22Rv1 (cell line): ENCODE results near the gene NEDD4.

Source experiments
- H3K27ac ChIP-seq: fragments of 450-650 bp; 2 replicates; pipeline ENCODE4 v1.5.1; 2017
- ZFX ChIP-seq: fragments of 450-650 bp; IDR thresholded peaks from 2 replicates; pipeline ENCODE4 v1.6.1; 2017; ENCODE audit warnings: antibody characterized with exemption, borderline replicate concordance
- TF ChIP-seq, protein P1 (sequence below): fragments of 450-650 bp; IDR thresholded peaks from 2 replicates; pipeline ENCODE4 v1.5.1; 2017; ENCODE audit warnings: mild to moderate bottlenecking

The NEDD4 gene

DNA sequence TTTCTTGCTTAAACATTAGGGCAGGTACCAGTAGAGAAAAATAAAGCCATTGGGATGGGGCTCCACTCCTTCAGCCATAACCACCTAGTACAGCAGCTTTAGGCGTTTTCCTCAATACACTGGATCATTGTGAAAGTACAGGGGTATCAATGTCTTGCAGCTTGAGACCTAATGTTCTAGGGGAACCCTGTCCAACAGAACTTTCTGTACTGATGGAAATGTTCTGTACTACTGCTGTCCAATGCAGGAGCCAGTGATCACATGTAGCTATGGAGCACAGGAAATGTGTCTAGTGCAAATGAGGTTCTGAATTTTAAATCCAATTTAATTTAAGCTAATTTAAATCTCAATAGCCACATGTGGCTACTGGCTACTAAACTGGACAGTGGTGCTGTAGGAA lies 93.9 kb downstream of the NEDD4 start:
- H3K27ac ChIP-seq, result no peak overlapping the region
- TF ChIP-seq, protein P1, sequence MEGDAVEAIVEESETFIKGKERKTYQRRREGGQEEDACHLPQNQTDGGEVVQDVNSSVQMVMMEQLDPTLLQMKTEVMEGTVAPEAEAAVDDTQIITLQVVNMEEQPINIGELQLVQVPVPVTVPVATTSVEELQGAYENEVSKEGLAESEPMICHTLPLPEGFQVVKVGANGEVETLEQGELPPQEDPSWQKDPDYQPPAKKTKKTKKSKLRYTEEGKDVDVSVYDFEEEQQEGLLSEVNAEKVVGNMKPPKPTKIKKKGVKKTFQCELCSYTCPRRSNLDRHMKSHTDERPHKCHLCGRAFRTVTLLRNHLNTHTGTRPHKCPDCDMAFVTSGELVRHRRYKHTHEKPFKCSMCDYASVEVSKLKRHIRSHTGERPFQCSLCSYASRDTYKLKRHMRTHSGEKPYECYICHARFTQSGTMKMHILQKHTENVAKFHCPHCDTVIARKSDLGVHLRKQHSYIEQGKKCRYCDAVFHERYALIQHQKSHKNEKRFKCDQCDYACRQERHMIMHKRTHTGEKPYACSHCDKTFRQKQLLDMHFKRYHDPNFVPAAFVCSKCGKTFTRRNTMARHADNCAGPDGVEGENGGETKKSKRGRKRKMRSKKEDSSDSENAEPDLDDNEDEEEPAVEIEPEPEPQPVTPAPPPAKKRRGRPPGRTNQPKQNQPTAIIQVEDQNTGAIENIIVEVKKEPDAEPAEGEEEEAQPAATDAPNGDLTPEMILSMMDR, result no peak
- TF ChIP-seq ZFX, result no peak

DNA sequence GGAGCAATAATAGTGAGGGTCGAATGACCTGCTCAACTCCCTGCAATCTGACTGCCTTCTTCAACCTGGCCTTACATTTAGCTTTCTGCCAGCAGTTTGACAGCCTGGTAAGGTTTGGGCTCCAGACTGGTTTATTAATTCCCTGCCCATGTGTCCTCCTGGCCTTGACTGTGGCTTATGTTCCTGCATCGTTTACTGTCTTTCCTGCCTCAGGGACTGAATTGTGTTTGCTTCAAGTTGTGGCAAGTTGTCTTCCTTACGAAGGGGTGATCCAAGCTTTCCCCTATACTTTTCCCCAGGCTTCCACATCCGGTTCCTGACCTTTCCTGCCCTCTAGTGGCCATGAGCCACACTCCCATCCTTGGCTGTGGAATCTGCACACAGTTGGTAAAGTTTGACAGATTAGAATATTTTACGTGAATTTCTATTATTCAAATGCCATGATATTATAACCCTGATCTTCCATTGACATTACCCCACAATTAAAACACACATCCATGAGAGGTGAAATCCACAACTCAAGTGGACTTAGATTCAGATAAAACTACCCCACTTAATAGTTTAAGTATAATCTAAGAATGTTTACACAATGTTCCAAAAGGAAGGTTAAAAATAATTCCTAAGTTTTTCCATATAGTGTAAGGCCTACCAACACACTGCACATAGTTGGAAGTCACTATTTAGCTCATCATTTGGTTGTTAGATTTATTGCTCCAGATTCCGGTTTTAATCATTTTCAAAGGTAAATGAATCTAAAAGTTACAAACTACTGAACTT lies 95.7 kb downstream of the NEDD4 start:
- H3K27ac ChIP-seq, result no peak overlapping the region
- TF ChIP-seq ZFX, result no peak
- TF ChIP-seq, protein P1, result peak; percentile 96

DNA sequence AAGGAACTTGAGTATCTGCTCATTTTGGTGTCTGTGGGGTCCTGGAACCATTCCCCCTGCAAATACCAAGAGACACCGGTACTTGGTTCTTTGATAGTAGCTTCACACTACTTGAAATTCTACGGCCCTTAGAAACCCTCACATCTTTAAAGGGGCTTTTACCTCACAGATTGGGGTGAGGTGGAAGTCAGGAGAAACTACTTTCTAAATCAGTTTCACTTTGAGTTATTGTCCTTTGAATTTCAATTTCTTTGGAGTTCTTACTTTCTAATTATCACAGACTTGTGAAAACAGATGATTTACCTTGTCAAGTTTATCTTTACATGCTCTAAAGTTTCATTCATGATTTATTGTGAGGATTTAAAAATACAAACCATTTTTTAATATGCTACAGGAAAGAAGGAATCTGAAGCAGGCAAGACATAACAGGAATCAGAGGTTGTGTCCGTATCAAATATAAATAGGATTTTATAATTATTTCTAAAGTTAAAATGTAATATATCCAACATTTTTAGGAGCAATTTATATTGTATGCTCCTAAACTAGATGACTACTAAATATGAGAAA lies 98.9 kb downstream of the NEDD4 start:
- no peak for TF ChIP-seq ZFX
- TF ChIP-seq, protein P1, result no peak
- no peak overlapping the region for H3K27ac ChIP-seq

DNA sequence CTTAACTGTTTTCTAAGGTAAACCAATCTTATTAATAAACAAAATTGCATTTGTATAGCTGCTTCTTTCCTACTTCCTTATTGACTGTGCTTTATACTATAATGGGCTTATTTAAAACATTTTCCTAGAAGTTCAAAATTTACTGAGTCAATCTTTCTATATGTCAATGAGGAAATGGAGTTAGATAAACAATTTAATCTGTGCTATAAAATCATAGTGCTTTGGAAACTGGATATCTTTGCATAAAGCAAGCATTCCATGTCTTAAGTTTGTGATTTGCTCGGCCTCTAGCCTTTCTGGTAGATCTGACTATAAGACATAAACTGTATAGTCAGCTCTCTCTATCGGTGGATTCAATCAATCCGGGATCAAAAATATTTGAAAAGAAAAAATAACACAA lies 99.6 kb downstream of the NEDD4 start:
- TF ChIP-seq, protein P1, result no peak
- TF ChIP-seq ZFX, result no peak
- H3K27ac ChIP-seq, result no peak overlapping the region

DNA sequence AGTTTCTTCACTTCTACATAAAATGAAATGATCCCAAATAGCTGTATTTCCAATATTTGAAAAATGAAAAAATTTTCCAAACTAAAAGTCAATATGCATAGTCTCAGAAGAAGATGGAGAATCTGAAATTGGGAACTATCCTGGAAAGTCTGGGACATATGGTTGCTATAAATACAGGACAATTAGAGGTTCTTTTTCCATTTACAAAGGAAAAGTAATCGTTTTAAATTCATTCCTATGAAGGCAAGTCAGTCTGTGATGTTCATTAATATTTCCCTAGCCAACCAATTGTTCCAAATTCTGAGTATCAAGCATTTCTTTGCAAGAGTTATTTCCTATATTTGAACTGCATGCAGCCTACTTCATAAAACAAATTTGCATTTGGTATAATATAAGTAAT lies 102.2 kb downstream of the NEDD4 start:
- TF ChIP-seq, protein P1, result no peak
- TF ChIP-seq ZFX, result no peak
- H3K27ac ChIP-seq, result no peak overlapping the region

DNA sequence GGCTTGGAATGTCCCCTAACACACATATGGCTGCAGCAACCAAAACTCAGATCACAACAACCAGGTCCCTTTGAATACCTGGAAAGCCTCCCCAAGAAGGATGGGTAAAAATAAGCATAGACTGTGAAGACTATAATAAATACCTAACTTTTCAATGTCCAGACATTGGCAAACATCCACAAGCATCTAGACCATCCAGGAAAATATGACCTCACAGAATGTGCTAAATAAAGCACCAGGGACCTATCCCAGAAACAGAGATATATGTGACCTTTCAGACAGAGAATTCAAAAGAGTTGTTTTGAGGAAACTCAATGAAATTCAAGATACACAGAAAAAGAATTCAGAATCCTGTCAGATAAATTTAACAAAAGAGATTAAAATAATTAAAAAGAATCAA lies 109.2 kb downstream of the NEDD4 start:
- no peak overlapping the region for H3K27ac ChIP-seq
- TF ChIP-seq, protein P1, result no peak
- no peak for TF ChIP-seq ZFX

DNA sequence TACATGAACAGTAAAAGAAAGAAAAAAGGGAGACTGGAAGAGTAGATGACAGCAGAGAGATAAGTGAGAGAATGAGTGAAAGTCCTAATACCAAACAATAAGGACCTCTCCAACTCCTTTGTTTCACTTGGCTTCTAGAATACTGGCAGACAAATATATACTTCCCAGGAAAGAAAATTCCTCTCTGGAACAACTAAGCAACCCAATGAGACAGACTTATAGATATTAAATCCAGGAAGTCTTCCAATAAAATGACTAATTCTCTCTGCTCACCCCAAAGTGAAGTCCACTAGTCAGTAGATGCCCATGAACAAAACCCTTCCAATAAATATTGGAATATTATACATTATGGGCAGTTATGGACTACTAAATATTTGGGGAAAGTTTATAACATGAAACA lies 114.2 kb downstream of the NEDD4 start:
- H3K27ac ChIP-seq, result no peak overlapping the region
- TF ChIP-seq, protein P1, result no peak
- no peak for TF ChIP-seq ZFX
